Head of caudate nucleus (tissue), 42 donors: ENCODE measurements around the gene CYP2C9.
"Not testable (repeated sequence)": the region's sequence is repeated elsewhere in the genome, so short reads cannot be mapped to it uniquely, and the experiment has no call there.

ENCODE experiments used
- DNase-seq, 42 donors: peaks; one replicate each; pipeline versions ENCODE4 v3.0.0 to v3.0.0-alpha.2; 2020 to 2021; ENCODE audit warnings: mixed read lengths in 7 of 42
- intact Hi-C: fragments of 100-400 bp; cut with DNase I; formaldehyde crosslinking; loops from one replicate; pipeline ENCODE4 v1.15.0; 2022

CYP2C9 gene

GRCh38 chr10:94938383-94938782, at the start of gene CYP2C9:
TSS of gene CYP2C9 (plus strand) at chr10:94938658. CDS start at chr10:94938683, 25 bp downstream.
- DNase-seq: no peak
- intact Hi-C loops: no loop called here

DNA sequence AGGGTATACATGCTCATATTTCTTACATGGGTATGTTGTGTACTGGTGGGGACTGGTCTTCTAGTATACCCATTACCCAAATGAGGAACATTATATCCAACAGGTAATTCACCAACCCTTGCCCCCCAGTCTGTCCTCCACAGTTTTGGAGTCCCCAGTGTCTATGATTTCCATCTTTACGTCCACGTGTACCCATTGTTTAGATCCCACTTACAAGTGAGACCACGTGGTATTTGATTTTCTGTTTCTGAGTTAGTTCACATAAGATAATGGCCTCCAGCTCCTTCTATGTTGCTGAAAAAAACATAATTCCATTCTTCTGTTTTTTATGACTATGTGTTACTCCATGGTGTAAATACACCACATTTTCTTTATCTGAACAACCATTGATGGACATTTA, 49.3 kb upstream of the CYP2C9 start:
- DNase-seq: no peak
- intact Hi-C loops: no loop called here

GRCh38 chr10:94890264-94891022, 48.0 kb upstream of the CYP2C9 start:
- no peak for DNase-seq
- intact Hi-C loops: no loop called here

GRCh38 chr10:94898414-94898813, 40.0 kb upstream of the CYP2C9 start:
- DNase-seq, intact Hi-C loops: not testable (repeated sequence)

DNA sequence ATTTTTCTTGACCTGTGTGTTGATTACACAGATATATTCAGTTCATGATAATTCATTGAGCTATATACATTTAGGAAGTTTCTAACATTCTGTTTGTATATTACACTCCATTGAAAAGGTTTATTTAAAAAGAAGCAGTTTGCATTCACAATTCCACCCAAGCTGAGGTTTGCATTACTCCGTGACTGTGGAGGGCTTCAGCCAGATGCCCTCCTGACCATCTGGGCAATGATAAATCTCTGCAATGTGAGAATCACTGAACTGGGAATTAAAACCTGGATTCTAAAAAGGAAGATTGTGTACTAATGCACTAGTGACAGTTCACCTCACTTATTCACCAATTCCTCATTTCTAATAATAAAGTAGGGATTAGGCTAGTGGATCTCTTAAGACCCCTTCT, 36.4 kb upstream of the CYP2C9 start:
- intact Hi-C loops: no loop called here
- no peak for DNase-seq

GRCh38 chr10:94902570-94902969, 35.9 kb upstream of the CYP2C9 start:
- no peak for DNase-seq
- intact Hi-C loops: no loop called here

GRCh38 chr10:94904506-94905148, 33.8 kb upstream of the CYP2C9 start:
- DNase-seq, intact Hi-C loops: not testable (repeated sequence)

DNA sequence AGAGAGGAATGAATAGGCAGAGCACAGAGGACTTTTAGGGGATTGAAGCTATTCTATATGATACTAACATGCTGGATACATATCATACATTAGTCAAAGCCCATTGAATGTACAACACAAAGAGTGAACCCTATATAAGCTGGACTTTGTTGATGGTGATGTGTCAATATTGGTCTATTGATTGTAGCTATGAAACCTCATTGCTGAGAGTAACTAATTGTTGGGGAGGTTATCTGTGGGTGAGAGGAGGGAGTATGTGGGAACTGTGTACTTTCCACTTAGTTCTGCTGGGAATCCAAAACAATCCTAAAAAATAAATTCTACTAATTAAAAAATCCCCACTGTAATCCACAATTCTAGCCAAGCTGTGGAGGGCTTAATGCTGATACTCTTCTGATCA, 22.0 kb upstream of the CYP2C9 start:
- intact Hi-C loops: no loop called here

DNA sequence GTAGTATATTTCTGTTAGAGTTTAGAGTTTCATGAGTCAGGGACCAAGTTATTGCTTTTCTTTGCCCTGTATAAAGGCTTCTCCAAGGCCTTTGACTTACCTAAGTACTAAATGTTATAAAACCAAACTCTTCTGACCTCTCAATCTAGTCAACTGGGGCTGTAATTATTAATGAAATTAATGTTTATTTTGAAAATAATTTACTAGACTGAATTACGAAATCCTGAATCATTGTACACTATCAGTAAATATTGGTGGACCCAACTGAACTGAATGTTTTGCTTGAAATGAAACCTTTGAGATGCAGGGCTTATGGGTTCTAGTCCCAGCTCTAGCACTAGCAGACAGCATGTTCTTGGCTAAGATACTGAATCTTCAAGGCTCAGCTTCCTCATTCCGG, 1.7 kb upstream of the CYP2C9 start:
- no peak for DNase-seq
- intact Hi-C loops: no loop called here

More for the DNA sequence above, 22.0 kb upstream of the CYP2C9 start:
- no peak for DNase-seq

GRCh38 chr10:94943432-94944103, 5.1 kb downstream of the CYP2C9 start:
- DNase-seq, intact Hi-C loops: not testable (repeated sequence)

GRCh38 chr10:94946181-94946580, 7.7 kb downstream of the CYP2C9 start:
- intact Hi-C loops, DNase-seq: not testable (repeated sequence)

DNA sequence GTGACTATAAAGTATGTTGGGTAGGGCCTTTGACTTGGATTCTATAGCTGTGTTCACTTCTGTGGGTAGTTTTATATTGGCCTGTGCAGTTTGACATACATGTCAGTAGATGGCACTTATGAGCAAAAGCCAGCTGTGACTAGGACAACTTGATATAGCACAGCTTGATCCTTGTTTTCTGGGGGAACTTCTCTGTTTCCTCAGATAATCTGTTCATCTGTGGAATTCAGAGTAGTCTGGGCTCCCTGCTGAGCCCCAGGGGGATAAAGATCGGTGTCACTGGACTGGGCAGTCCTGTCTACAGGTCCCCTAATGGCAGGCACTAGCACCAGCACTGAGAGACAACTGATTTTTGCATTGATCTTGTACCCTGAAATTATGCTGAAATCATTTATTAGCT, 25.4 kb downstream of the CYP2C9 start:
- peak in 11 of 42 donors; percentile 1 to 43 (median 11) for DNase-seq
- intact Hi-C loops: no loop called here

DNA sequence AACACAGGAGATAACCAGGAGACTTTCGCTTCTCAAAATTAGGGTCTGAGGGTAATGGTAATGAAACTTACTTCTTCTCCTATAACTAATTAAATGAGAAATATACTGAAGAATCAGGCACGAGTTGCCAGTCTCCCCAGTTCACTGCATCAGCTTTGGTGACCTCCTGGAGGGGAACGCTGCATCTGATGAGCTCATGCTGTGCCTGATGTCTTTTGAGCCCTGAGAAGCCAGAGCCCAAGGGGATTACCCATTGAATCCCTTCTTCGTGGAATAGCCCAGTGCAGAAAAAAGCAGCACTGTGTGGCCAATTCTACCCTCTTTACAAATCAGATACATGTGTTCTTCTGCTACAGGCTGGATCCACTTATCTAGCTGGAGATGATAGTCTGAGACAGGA, 45.1 kb downstream of the CYP2C9 start:
- intact Hi-C loops: no loop called here
- DNase-seq: no peak

GRCh38 chr10:94989192-94989591, 50.7 kb downstream of the CYP2C9 start:
- intact Hi-C loops: no loop called here
- no peak for DNase-seq

GRCh38 chr10:94991243-94991888, 52.9 kb downstream of the CYP2C9 start:
- no peak for DNase-seq
- intact Hi-C loops: no loop called here

GRCh38 chr10:94992811-94993210, 54.4 kb downstream of the CYP2C9 start:
- DNase-seq: no peak
- intact Hi-C loops: no loop called here

DNA sequence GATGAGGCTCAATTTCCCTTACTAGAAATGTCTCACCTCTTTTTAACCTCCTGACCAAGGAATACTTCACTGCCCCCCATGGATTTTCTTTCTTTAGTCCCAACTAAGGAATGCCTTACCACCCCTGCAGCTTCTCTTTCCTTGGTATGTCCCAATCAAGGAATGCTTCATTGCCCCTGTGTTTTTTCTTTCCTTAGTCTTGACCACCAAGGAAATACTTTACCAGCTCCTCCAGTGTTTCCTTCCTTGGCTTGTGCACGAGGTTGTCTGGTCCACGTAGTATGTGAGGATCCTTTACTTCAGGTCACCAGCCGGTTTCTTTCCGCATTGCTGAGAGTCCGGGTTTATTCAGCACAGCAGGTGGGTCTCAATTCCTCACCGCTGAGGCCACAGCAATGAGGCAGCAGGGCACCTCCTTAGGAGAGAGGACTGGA, 59.3 kb downstream of the CYP2C9 start:
- intact Hi-C loops: no loop called here

GRCh38 chr10:95026461-95026860, 88.0 kb downstream of the CYP2C9 start:
- no peak for DNase-seq

More for the DNA sequence above, 59.3 kb downstream of the CYP2C9 start:
- DNase-seq: no peak

GRCh38 chr10:95031656-95032055, 93.2 kb downstream of the CYP2C9 start:
- DNase-seq: no peak
- intact Hi-C loops: no loop called here

More at GRCh38 chr10:95026461-95026860, 88.0 kb downstream of the CYP2C9 start:
- intact Hi-C loops: no loop called here

DNA sequence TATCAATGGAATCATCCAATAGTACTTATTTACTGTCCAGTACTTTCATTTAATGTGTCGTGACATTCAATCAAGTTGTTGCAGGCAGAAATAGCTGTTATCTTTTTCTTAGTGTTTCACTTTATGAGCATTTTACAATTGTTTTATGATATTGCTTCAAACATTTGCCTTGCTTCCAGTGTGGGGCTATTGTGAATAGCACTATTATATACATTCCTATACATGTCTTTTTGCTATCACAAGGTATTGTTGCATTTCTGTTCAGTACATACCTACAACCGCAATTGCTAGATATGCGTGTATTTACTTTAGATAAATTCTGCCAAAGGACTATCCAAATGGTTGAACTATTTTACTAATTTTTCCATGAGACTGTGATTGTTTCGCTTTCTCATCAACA, 95.9 kb downstream of the CYP2C9 start:
- intact Hi-C loops: no loop called here
- DNase-seq: no peak
